ENCODE measurements around the gene NRG2. TPM values are rescaled to one million over a fixed set of nuclear protein-coding genes. Genes with fewer than 3 reads are reported as not detected.

Gene NRG2
- total and polyA plus RNA-seq, 11 donors: 0.72 to 4.8 (median 3.4) TPM

GRCh38 chr5:139895046-139895445 lies 148.1 kb downstream of the NRG2 start:
- Histone ChIP-seq H3K27ac (no peak overlapping the region), H3K9me3 (no peaks in the 10 kb centered on the region), H3K36me3 (no peaks in the 10 kb centered on the region), H3K4me1 (peaks cover 0 to 34% (median 19%) of the 10 kb centered on the region in 12 donors), H3K27me3 (no peaks in the 10 kb centered on the region), H3K4me3 (no peak overlapping the region)
- intact Hi-C loops (cut with DNase I): loop anchor here in 1 of 10 donors (10.0 kb wide), 1 partner anchor 70 kb away; no protein-coding TSS in a partner anchor
- DNase-seq (peak in 1 of 5 donors; percentile 26), ATAC-seq (no peak)
- 93 to 97% (median 96%) methylated on average over 5 of the region's 5 CpGs for WGBS, 4 donors
- TF ChIP-seq POLR2A (IDR thresholded peaks at IDR 0.05): no peak

DNA sequence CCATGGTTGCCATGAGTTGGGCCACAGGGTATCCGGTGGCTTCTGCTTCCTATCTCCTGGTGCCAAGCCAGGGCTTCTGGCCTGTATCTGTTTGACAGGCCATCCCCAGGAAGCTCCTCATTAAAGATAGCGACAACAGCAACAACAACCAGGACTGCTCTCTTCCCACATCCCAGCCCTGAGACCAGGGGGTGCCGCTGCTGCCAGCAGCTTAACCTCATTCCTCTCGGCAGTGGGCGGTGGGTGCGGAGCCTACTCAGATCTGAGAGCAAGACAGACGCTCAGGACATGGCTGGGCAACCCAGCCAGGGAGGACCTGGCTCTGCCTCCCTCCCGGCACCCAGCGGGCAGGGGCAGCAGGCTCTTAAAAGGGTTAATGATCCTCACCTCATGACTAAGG lies 149.2 kb downstream of the NRG2 start:
- peaks cover 0 to 34% (median 19%) of the 10 kb centered on the region in 12 donors for H3K4me1 ChIP-seq
- H3K27ac ChIP-seq: no peak overlapping the region
- WGBS, 4 donors: 27 to 57% (median 47%) methylated on average over 2 to 9 of the region's 9 CpGs
- H3K36me3 ChIP-seq: no peaks in the 10 kb centered on the region
- ATAC-seq: peak; percentile 56 to 89 (median 68)
- TF ChIP-seq POLR2A (IDR thresholded peaks at IDR 0.05): no peak
- TF ChIP-seq, protein P1, sequence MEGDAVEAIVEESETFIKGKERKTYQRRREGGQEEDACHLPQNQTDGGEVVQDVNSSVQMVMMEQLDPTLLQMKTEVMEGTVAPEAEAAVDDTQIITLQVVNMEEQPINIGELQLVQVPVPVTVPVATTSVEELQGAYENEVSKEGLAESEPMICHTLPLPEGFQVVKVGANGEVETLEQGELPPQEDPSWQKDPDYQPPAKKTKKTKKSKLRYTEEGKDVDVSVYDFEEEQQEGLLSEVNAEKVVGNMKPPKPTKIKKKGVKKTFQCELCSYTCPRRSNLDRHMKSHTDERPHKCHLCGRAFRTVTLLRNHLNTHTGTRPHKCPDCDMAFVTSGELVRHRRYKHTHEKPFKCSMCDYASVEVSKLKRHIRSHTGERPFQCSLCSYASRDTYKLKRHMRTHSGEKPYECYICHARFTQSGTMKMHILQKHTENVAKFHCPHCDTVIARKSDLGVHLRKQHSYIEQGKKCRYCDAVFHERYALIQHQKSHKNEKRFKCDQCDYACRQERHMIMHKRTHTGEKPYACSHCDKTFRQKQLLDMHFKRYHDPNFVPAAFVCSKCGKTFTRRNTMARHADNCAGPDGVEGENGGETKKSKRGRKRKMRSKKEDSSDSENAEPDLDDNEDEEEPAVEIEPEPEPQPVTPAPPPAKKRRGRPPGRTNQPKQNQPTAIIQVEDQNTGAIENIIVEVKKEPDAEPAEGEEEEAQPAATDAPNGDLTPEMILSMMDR (IDR thresholded peaks at IDR 0.05): peak in 2 of 12 donors; percentile 12 to 24
- intact Hi-C loops (cut with DNase I): loop anchor here in 1 of 10 donors (10.0 kb wide), 1 partner anchor 71 kb away; no protein-coding TSS in a partner anchor
- no peaks in the 10 kb centered on the region for H3K27me3 ChIP-seq
- no peaks in the 10 kb centered on the region for H3K9me3 ChIP-seq
- peak in 2 of 5 donors; percentile 35 to 47 for DNase-seq
- H3K4me3 ChIP-seq: no peak overlapping the region

DNA sequence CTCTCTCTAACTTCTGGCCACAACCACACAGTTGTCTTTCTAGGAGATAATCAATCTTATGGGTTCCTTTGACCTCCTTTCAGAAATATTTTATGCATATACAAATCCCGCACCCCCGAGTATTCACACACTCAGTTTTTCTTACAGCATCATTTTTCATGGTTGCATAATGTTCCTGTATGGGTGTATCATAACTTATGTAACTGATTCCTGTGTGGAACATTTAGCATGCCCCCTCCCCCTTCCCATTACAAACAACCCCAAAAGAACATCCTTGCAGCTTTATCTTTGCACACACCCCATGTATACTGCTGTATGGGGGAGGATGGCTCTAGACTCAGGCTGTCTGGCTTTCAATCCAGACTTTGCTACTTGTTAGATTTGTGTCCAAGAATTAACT lies 153.7 kb downstream of the NRG2 start:
- WGBS, 4 donors: 92 to 98% (median 96%) methylated on average over 2 of the region's 2 CpGs
- H3K4me1 ChIP-seq: peaks cover 0 to 13% (median 5%) of the 10 kb centered on the region in 12 donors
- peaks cover 0 to 4% (median 0%) of the 10 kb centered on the region in 9 donors for H3K36me3 ChIP-seq
- H3K4me3 ChIP-seq: no peak overlapping the region
- H3K27ac ChIP-seq: no peak overlapping the region
- no peaks in the 10 kb centered on the region for H3K27me3 ChIP-seq
- intact Hi-C loops (cut with DNase I): no loop called here
- no peak for DNase-seq
- TF ChIP-seq POLR2A (IDR thresholded peaks at IDR 0.05): no peak
- TF ChIP-seq, protein P1 (IDR thresholded peaks at IDR 0.05): no peak
- no peaks in the 10 kb centered on the region for H3K9me3 ChIP-seq
- no peak for ATAC-seq

GRCh38 chr5:139888370-139888769 lies 154.7 kb downstream of the NRG2 start:
- no peak for TF ChIP-seq POLR2A (IDR thresholded peaks at IDR 0.05)
- TF ChIP-seq, protein P1 (IDR thresholded peaks at IDR 0.05): no peak
- Histone ChIP-seq H3K36me3 (peaks cover 0 to 4% (median 0%) of the 10 kb centered on the region in 9 donors), H3K9me3 (no peaks in the 10 kb centered on the region), H3K27ac (no peak overlapping the region), H3K4me1 (peaks cover 0 to 14% (median 2%) of the 10 kb centered on the region in 12 donors), H3K27me3 (no peaks in the 10 kb centered on the region), H3K4me3 (no peak overlapping the region)
- DNase-seq (no peak), ATAC-seq (peak in 2 of 4 donors; percentile 21 to 37)
- WGBS, 4 donors: 36 to 69% (median 59%) methylated on average over 4 of the region's 4 CpGs
- intact Hi-C loops (cut with DNase I): no loop called here

- WGBS, 4 donors: 73 to 95% (median 82%) methylated on average over 2 of the region's 2 CpGs
- TF ChIP-seq POLR2A (IDR thresholded peaks at IDR 0.05): no peak
- TF ChIP-seq, protein P1 (IDR thresholded peaks at IDR 0.05): no peak
- H3K27me3 ChIP-seq: no peaks in the 10 kb centered on the region
- H3K27ac ChIP-seq: no peak overlapping the region
- ATAC-seq: no peak
- H3K4me1 ChIP-seq: peaks cover 0 to 21% (median 4%) of the 10 kb centered on the region in 12 donors
- H3K4me3 ChIP-seq: no peak overlapping the region
- H3K36me3 ChIP-seq: peaks cover 0 to 4% (median 0%) of the 10 kb centered on the region in 9 donors
- intact Hi-C loops (cut with DNase I): no loop called here
- no peaks in the 10 kb centered on the region for H3K9me3 ChIP-seq
- DNase-seq: no peak
Observed at GRCh38 chr5:139886213-139886612, 156.9 kb downstream of the NRG2 start.
